Neural cell (in vitro differentiated cells): ENCODE measurements around the gene KCTD12. TPM values are rescaled to one million over a fixed set of nuclear protein-coding genes. Genes with fewer than 3 reads are reported as not detected.
"Not testable (repeated sequence)": the region's sequence is repeated elsewhere in the genome, so short reads cannot be mapped to it uniquely, and the experiment has no call there.

Experiments
- H2AFZ ChIP-seq: fragments of 200-600, 300-800 bp; sonication (generic), shearing (Covaris generic); 2 replicates; pipeline ENCODE4 v1.6.0; 2014; ENCODE audit warnings: low read depth, mild to moderate bottlenecking, antibody characterized with exemption, low read length, moderate library complexity
- H3F3A ChIP-seq: fragments of 200-600 bp; shearing (Covaris generic); 2 replicates; pipeline ENCODE4 v1.6.1; 2016; ENCODE audit warnings: mild to moderate bottlenecking, moderate library complexity, mixed read lengths, antibody characterized with exemption, low read length; ENCODE audit not compliant: insufficient read depth, poor library complexity, severe bottlenecking
- H3K27ac ChIP-seq: fragments of 200-600, 300-800 bp; sonication (generic), shearing (Covaris generic); 2 replicates; pipeline ENCODE4 v1.5.1; 2014; ENCODE audit warnings: mild to moderate bottlenecking, low read length, moderate library complexity
- H3K27me3 ChIP-seq: fragments of 300-800, 200-600 bp; sonication (generic), shearing (Covaris generic); 2 replicates; pipeline ENCODE4 v1.6.0; 2014; ENCODE audit warnings: mild to moderate bottlenecking, low read depth, low read length, moderate library complexity; ENCODE audit not compliant: insufficient read depth
- H3K36me3 ChIP-seq: fragments of 300-800, 200-600 bp; sonication (generic), shearing (Covaris generic); 2 replicates; pipeline ENCODE4 v1.5.1; 2014; ENCODE audit warnings: mild to moderate bottlenecking, antibody characterized with exemption, low read length, moderate library complexity; ENCODE audit not compliant: insufficient read depth
- H3K4me2 ChIP-seq: fragments of 300-800, 200-600 bp; sonication (generic), shearing (Covaris generic); 2 replicates; pipeline ENCODE4 v1.6.0; 2014; ENCODE audit warnings: mild to moderate bottlenecking, low read length
- H3K4me3 ChIP-seq: fragments of 300-800, 200-600 bp; sonication (generic), shearing (Covaris generic); 2 replicates; pipeline ENCODE4 v1.5.1; 2014; ENCODE audit warnings: mild to moderate bottlenecking, low read length, moderate library complexity
- H3K79me2 ChIP-seq: fragments of 200-600 bp; shearing (Covaris generic); replicated peaks from 2 replicates; pipeline ENCODE4 v1.6.0; 2014; ENCODE audit warnings: mild to moderate bottlenecking, low read length, moderate library complexity; ENCODE audit not compliant: insufficient read depth
- H3K9ac ChIP-seq: fragments of 300-800, 200-600 bp; sonication (generic), shearing (Covaris generic); 2 replicates; pipeline ENCODE4 v1.6.1; 2016; ENCODE audit warnings: mild to moderate bottlenecking, low read length, mixed read lengths
- H3K9me2 ChIP-seq: fragments of 200-600 bp; shearing (Covaris generic); 2 replicates; pipeline ENCODE4 v1.6.1; 2016; ENCODE audit warnings: mild to moderate bottlenecking, low read length, mixed read lengths; ENCODE audit not compliant: insufficient read depth
- H3K9me3 ChIP-seq: fragments of 200-600, 300-800 bp; sonication (generic), shearing (Covaris generic); 2 replicates; pipeline ENCODE4 v1.6.1; 2016; ENCODE audit warnings: mild to moderate bottlenecking, mixed run types, low read length, moderate library complexity, mixed read lengths
- H4K20me1 ChIP-seq: fragments of 200-600 bp; shearing (Covaris generic); 2 replicates; pipeline ENCODE4 v1.6.1; 2016; ENCODE audit warnings: mild to moderate bottlenecking, mixed run types; ENCODE audit not compliant: insufficient read depth
- EP300 ChIP-seq: fragments of 450-650 bp; conservative IDR thresholded peaks from 2 replicates; pipeline ENCODE4 v1.6.1; 2014; ENCODE audit warnings: antibody characterized with exemption, mild to moderate bottlenecking, moderate library complexity; ENCODE audit not compliant: poor library complexity, severe bottlenecking
- EZH2 ChIP-seq: fragments of 200-600, 300-800 bp; shearing (Covaris generic), sonication (generic); IDR thresholded peaks from 2 replicates; pipeline ENCODE4 v1.6.1; 2014; ENCODE audit warnings: antibody characterized with exemption, low read length, borderline replicate concordance, mild to moderate bottlenecking; ENCODE audit not compliant: insufficient read depth, poor library complexity, severe bottlenecking
- MXI1 ChIP-seq: fragments of 450-650 bp; conservative IDR thresholded peaks from 2 replicates; pipeline ENCODE4 v1.6.1; 2014; ENCODE audit warnings: antibody characterized with exemption, mild to moderate bottlenecking; ENCODE audit not compliant: poor library complexity, severe bottlenecking
- POLR2AphosphoS5 ChIP-seq: IDR thresholded peaks from 2 replicates; pipeline ENCODE4 v1.6.1; 2012
- RAD21 ChIP-seq: fragments of 450-650 bp; conservative IDR thresholded peaks from 2 replicates; pipeline ENCODE4 v1.6.1; 2014; ENCODE audit warnings: antibody characterized with exemption, mild to moderate bottlenecking, moderate library complexity
- SMC3 ChIP-seq: fragments of 450-650 bp; conservative IDR thresholded peaks from 2 replicates; pipeline ENCODE4 v1.6.1; 2014; ENCODE audit warnings: antibody characterized with exemption, mild to moderate bottlenecking, moderate library complexity; ENCODE audit not compliant: poor library complexity
- TAF1 ChIP-seq: IDR thresholded peaks from 2 replicates; pipeline ENCODE4 v1.6.1; 2012; ENCODE audit warnings: low read depth
- polyA plus RNA-seq: library from polyadenylated mRNA; depleted of rRNA; stranded (reverse); fragments of >200 nt; gene quantifications from 2 replicates; pipeline ENCODE4 v1.2.3, GENCODE V29; 2014
- TF ChIP-seq, protein P1 (sequence below): IDR thresholded peaks from 2 replicates; pipeline ENCODE4 v1.6.1; 2012; ENCODE audit warnings: borderline replicate concordance
- TF ChIP-seq, protein P2 (sequence below): fragments of 450-650 bp; IDR thresholded peaks from 2 replicates; pipeline ENCODE4 v1.5.1; 2014; ENCODE audit warnings: antibody characterized with exemption, mild to moderate bottlenecking, moderate library complexity; ENCODE audit not compliant: poor library complexity, severe bottlenecking

The KCTD12 gene
- polyA plus RNA-seq, 1 donor from 2014 or later: 2.7 TPM

DNA sequence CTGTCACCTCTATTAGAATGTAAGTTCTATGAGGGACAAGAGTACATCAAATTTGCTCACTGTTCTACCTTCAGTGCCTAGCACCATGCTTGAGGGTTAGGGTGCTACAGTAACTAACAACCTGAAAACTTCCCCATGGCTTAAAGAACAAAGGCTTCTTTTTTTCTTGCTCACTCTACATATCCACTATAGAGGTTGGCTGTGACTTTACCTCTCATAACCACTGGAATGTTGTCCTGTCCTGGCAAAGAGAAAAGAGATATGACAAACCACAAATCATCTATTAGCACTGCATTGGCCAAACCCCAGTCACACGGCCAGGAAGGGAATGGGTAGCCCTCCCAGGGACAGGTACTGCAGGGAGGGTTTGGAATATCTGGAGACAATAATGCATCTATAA is 38.9 kb upstream of the KCTD12 start:
- no peak for TF ChIP-seq RAD21
- TF ChIP-seq TAF1: no peak
- TF ChIP-seq SMC3: no peak
- TF ChIP-seq MXI1: no peak
- TF ChIP-seq EP300: no peak
- no peak for TF ChIP-seq EZH2
- TF ChIP-seq, protein P1, sequence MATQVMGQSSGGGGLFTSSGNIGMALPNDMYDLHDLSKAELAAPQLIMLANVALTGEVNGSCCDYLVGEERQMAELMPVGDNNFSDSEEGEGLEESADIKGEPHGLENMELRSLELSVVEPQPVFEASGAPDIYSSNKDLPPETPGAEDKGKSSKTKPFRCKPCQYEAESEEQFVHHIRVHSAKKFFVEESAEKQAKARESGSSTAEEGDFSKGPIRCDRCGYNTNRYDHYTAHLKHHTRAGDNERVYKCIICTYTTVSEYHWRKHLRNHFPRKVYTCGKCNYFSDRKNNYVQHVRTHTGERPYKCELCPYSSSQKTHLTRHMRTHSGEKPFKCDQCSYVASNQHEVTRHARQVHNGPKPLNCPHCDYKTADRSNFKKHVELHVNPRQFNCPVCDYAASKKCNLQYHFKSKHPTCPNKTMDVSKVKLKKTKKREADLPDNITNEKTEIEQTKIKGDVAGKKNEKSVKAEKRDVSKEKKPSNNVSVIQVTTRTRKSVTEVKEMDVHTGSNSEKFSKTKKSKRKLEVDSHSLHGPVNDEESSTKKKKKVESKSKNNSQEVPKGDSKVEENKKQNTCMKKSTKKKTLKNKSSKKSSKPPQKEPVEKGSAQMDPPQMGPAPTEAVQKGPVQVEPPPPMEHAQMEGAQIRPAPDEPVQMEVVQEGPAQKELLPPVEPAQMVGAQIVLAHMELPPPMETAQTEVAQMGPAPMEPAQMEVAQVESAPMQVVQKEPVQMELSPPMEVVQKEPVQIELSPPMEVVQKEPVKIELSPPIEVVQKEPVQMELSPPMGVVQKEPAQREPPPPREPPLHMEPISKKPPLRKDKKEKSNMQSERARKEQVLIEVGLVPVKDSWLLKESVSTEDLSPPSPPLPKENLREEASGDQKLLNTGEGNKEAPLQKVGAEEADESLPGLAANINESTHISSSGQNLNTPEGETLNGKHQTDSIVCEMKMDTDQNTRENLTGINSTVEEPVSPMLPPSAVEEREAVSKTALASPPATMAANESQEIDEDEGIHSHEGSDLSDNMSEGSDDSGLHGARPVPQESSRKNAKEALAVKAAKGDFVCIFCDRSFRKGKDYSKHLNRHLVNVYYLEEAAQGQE: no peak
- TF ChIP-seq, protein P2, sequence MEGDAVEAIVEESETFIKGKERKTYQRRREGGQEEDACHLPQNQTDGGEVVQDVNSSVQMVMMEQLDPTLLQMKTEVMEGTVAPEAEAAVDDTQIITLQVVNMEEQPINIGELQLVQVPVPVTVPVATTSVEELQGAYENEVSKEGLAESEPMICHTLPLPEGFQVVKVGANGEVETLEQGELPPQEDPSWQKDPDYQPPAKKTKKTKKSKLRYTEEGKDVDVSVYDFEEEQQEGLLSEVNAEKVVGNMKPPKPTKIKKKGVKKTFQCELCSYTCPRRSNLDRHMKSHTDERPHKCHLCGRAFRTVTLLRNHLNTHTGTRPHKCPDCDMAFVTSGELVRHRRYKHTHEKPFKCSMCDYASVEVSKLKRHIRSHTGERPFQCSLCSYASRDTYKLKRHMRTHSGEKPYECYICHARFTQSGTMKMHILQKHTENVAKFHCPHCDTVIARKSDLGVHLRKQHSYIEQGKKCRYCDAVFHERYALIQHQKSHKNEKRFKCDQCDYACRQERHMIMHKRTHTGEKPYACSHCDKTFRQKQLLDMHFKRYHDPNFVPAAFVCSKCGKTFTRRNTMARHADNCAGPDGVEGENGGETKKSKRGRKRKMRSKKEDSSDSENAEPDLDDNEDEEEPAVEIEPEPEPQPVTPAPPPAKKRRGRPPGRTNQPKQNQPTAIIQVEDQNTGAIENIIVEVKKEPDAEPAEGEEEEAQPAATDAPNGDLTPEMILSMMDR: no peak
- no peak for TF ChIP-seq POLR2AphosphoS5
- Histone ChIP-seq H2AFZ (no peak overlapping the region), H3K27me3 (no peaks in the 10 kb centered on the region), H3K4me3 (no peak overlapping the region), H3F3A (no peaks in the 10 kb centered on the region), H3K9me2 (no peaks in the 10 kb centered on the region), H3K36me3 (no peaks in the 10 kb centered on the region), H3K9me3 (no peaks in the 10 kb centered on the region), H3K79me2 (no peaks in the 10 kb centered on the region), H4K20me1 (no peaks in the 10 kb centered on the region), H3K4me2 (no peak overlapping the region), H3K9ac (no peak overlapping the region), H3K27ac (no peak overlapping the region)

DNA sequence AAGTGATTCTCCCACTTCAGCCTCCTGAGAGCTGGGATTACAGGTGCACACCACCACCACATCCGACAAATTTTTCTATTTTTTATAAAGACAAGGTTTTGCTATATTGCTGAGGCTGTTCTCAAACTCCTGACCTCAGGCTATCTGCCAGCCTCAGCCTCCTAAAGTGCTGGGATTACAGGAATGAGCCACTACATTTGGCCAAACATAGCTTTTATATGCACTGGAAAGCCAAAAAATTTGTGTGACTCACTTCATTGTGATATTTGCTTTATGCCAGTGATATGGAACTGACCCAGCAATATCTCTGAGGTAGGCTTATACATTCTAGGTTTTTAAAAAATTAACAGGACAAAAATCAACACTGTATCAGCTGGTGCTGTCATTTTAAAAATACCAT is 35.3 kb upstream of the KCTD12 start:
- TF ChIP-seq POLR2AphosphoS5 (no peak), EZH2 (no peak), EP300 (no peak), RAD21 (no peak), TAF1 (no peak), MXI1 (no peak), SMC3 (no peak)
- TF ChIP-seq, protein P2: no peak
- TF ChIP-seq, protein P1: no peak
- Histone ChIP-seq H2AFZ (no peak overlapping the region), H3K79me2 (no peaks in the 10 kb centered on the region), H3K36me3 (no peaks in the 10 kb centered on the region), H3F3A (no peaks in the 10 kb centered on the region), H3K9me3 (peaks cover 4% of the 10 kb centered on the region), H4K20me1 (no peaks in the 10 kb centered on the region), H3K4me2 (no peak overlapping the region), H3K9me2 (no peaks in the 10 kb centered on the region), H3K27ac (no peak overlapping the region), H3K27me3 (no peaks in the 10 kb centered on the region), H3K9ac (no peak overlapping the region), H3K4me3 (no peak overlapping the region)

DNA sequence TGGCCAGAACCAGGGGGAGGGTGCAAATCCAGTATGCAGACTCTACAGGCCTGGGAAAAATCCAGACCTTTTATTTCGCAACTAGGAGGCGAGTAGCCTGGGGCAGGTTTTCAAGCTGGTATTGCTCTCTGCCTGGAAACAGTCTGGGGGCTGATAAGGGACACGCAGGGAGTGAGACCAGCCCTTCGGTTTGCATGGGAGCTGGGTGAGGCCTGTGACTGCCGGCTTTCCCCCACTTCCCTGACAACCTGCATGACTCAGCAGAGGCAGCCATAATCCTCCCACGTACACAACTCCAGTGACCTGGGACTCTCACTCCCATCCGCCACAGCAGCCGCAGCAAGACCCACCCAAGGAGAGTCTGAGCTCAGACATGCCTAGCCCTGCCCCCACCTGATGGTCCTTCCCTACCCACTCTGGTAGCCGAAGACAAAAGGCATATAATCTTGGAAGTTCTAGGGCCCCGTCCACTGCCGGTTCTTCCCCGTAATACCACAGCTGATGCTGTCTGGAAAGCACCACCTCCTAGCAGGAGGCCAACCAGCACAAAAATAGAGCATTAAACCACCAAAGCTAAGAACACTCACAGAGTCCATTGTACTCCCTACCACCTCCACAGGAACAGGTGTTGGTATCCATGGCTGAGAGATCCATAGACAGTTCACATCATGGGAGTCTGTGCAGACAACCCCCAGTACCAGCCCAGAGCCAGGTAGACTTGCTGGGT is 31.7 kb upstream of the KCTD12 start:
- not testable (repeated sequence) for H3K4me3 ChIP-seq, H3K9ac ChIP-seq, H3K27ac ChIP-seq, H3K9me2 ChIP-seq, H3K4me2 ChIP-seq, H3K27me3 ChIP-seq, H2AFZ ChIP-seq, H3K36me3 ChIP-seq, H3K79me2 ChIP-seq, H3F3A ChIP-seq, H4K20me1 ChIP-seq, H3K9me3 ChIP-seq
